ENCODE data around the gene ACTR3. TPM values are rescaled to one million over a fixed set of nuclear protein-coding genes. Genes with fewer than 3 reads are reported as not detected.

Gene ACTR3
- polyA plus RNA-seq, 1 experiment = 340 TPM

DNA sequence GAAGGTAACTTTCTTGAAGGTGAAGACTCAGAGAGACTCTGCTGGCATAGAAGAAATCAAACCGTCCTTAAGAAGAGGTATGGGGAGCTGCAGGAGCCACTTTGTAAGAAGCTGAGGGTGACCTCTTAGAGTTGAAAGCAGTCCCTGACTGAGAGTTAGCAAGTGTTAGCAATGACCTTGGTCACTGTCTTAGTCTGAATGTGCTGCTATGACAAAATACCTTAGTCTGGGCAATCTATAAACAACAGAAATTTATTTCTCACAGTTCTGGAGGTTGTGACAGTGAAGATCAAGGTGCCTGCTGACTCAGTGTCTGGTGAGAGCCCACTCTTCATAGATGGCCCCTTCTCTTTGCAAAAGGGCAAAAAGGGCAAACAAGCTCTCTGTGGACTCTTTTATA lies 35.7 kb upstream of the ACTR3 start:
- POLR2A ChIA-PET = no interaction called here
- TF ChIP-seq, protein P1, sequence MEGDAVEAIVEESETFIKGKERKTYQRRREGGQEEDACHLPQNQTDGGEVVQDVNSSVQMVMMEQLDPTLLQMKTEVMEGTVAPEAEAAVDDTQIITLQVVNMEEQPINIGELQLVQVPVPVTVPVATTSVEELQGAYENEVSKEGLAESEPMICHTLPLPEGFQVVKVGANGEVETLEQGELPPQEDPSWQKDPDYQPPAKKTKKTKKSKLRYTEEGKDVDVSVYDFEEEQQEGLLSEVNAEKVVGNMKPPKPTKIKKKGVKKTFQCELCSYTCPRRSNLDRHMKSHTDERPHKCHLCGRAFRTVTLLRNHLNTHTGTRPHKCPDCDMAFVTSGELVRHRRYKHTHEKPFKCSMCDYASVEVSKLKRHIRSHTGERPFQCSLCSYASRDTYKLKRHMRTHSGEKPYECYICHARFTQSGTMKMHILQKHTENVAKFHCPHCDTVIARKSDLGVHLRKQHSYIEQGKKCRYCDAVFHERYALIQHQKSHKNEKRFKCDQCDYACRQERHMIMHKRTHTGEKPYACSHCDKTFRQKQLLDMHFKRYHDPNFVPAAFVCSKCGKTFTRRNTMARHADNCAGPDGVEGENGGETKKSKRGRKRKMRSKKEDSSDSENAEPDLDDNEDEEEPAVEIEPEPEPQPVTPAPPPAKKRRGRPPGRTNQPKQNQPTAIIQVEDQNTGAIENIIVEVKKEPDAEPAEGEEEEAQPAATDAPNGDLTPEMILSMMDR (IDR thresholded peaks at IDR 0.05; ENCODE audit: insufficient read depth, low read depth, low read length) = no peak
- Histone ChIP-seq H3K36me3 (ENCODE audit: control insufficient read depth, insufficient read depth, low read length) (no peaks in the 10 kb centered on the region), H3K27me3 (ENCODE audit: control insufficient read depth, insufficient read depth, low read length) (no peaks in the 10 kb centered on the region), H3K4me3 (ENCODE audit: low read depth, low read length) (no peak overlapping the region)
- DNase-seq (ENCODE audit: low read depth) = no peak
- CTCF ChIA-PET = no interaction called here

DNA sequence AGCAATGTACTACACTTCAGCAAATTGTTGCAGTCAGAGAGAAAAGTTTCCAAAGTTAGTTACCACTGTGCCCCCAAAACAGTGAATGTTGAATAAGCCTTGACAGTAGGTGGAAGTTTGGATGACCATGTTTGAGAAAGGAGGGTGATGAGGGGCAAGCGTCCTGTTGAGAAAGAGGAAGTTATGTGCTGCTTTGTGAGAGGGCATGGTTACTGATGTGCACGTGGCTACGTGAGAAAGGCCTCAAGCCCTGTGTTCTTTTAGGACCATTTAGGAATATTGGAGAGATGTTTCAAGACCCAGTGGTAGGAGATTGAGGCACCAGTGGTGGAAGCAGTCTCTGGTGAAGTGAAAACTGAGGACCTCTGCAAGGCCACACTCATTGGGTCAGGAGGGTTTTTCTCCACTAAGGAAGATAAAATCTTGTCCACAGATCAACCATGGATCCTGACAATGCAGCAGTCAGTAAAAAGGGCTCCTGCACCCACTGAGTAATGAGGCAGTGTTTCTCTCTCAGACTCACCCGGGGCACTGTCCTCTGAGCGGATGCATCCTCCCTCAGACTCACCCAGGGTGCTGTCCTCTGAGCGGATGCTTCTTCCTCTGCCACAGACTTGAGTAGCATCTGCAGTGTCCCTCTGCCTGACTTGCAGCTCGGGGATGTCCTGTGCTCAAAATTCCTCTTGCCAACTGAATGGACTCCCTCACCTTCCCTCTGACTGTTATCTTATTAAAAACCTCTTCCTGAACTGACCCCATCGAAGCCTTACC lies 34.7 kb upstream of the ACTR3 start:
- ChIA-PET POLR2A (no interaction called here), CTCF (no interaction called here)
- Histone ChIP-seq H3K36me3 (ENCODE audit: control insufficient read depth, insufficient read depth, low read length) (no peaks in the 10 kb centered on the region), H3K4me3 (ENCODE audit: low read depth, low read length) (no peak overlapping the region), H3K27me3 (ENCODE audit: control insufficient read depth, insufficient read depth, low read length) (no peaks in the 10 kb centered on the region)
- no peak for DNase-seq (ENCODE audit: low read depth)
- TF ChIP-seq, protein P1 (IDR thresholded peaks at IDR 0.05; ENCODE audit: insufficient read depth, low read depth, low read length) = no peak

DNA sequence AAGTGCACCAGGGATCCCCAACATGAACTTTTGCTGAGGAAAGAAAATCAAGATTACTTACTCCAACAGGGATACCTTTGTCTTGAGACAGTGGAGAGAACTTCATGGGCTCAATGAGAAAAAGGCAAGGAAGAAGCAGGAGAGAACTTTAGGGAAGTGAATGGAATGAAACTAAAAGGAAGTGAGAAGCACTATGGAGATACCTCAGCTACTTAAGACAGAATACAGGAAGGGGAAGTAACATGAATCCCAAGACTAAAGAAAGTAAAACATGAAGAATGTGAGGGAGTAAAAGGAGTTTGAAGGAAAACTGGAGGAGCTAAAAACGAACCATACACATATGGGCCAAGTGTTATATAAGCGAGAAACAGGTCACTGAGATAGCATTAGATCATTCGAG lies 32.4 kb upstream of the ACTR3 start:
- H3K36me3 ChIP-seq (ENCODE audit: control insufficient read depth, insufficient read depth, low read length) = no peaks in the 10 kb centered on the region
- TF ChIP-seq, protein P1 (IDR thresholded peaks at IDR 0.05; ENCODE audit: insufficient read depth, low read depth, low read length) = no peak
- no peaks in the 10 kb centered on the region for H3K27me3 ChIP-seq (ENCODE audit: control insufficient read depth, insufficient read depth, low read length)
- ChIA-PET POLR2A (no interaction called here), CTCF (interaction anchor here (0.7 to 1.0 kb wide), 2 partner anchors 14 to 50 kb away, joined by 3 read pairs; no protein-coding TSS in a partner anchor)
- H3K4me3 ChIP-seq (ENCODE audit: low read depth, low read length) = no peak overlapping the region
- DNase-seq (ENCODE audit: low read depth) = no peak

DNA sequence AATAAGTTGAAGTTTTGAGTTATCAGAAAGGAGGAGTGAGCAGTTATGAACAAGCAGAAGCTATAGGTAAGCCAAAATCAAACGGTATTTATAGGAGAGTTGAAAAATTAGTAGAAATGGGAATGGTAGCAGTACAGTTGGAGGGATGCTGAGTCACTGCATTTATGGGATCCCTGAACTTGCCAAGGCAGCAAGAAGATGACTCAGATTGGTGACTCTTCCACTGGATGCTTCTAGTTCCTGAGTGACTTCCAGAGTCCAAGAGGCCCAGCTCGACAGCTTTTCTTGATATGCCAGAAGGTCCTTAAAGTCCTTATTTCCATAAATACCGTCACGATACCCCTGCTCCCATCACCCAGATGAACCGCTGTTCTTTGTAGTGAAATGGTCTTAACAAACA lies 31.1 kb upstream of the ACTR3 start:
- Histone ChIP-seq H3K4me3 (ENCODE audit: low read depth, low read length) (no peak overlapping the region), H3K36me3 (ENCODE audit: control insufficient read depth, insufficient read depth, low read length) (no peaks in the 10 kb centered on the region), H3K27me3 (ENCODE audit: control insufficient read depth, insufficient read depth, low read length) (no peaks in the 10 kb centered on the region)
- peak; percentile 73 for DNase-seq (ENCODE audit: low read depth)
- CTCF ChIA-PET = no interaction called here
- TF ChIP-seq, protein P1 (IDR thresholded peaks at IDR 0.05; ENCODE audit: insufficient read depth, low read depth, low read length) = no peak
- POLR2A ChIA-PET = interaction anchor here (1.2 kb wide), 1 partner anchor 35 kb away, joined by 3 read pairs; no protein-coding TSS in a partner anchor

DNA sequence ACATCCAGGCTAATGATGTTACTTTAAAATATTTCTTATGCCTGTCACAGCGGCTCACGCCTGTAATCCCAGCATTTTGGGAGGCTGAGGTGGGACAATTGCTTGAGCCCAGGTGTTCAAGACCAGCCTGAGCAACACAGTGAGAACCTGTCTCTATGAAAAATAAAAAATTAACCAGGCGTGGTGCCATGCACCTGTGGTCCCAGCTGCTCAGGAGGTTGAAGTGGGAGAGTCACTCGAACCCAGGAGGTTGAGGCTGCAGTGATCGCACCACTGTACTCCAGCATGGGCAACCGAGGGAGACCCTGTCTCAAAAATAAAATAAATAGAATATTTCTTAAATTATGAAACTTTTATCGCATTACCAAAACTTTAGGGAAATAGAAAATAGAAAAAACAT lies 28.1 kb upstream of the ACTR3 start:
- H3K36me3 ChIP-seq (ENCODE audit: control insufficient read depth, insufficient read depth, low read length) = no peaks in the 10 kb centered on the region
- ChIA-PET CTCF (no interaction called here), POLR2A (no interaction called here)
- no peak overlapping the region for H3K4me3 ChIP-seq (ENCODE audit: low read depth, low read length)
- no peaks in the 10 kb centered on the region for H3K27me3 ChIP-seq (ENCODE audit: control insufficient read depth, insufficient read depth, low read length)
- no peak for DNase-seq (ENCODE audit: low read depth)
- TF ChIP-seq, protein P1 (IDR thresholded peaks at IDR 0.05; ENCODE audit: insufficient read depth, low read depth, low read length) = no peak

Measured in BJ (cell line).